Gastrocnemius medialis (tissue), 4 donors: Measurements from ENCODE around the gene KAZN.

Experiments
- POLR2A ChIP-seq, 2 donors: fragments of 450-650 bp; IDR thresholded peaks; one replicate each; pipeline ENCODE4 v1.6.1; 2017; ENCODE audit warnings: antibody characterized with exemption in 2 of 2, mild to moderate bottlenecking in 2 of 2, moderate library complexity in 2 of 2
- TF ChIP-seq, protein P1 (sequence below), 5 experiments: fragments of 450-650 bp in 3 of 5; fragments of 200-600 bp in 2 of 5; sonication (generic) in 2 of 5; IDR thresholded peaks in 4 of 5; conservative IDR thresholded peaks in 1 of 5; 1 replicate in 4 of 5; 2 replicates in 1 of 5; pipeline ENCODE4 v1.5.1; 2016 to 2019; ENCODE audit warnings: antibody characterized with exemption in 5 of 5, mild to moderate bottlenecking in 3 of 5, moderate library complexity in 3 of 5

- no peak for TF ChIP-seq POLR2A (IDR thresholded peaks at IDR 0.05)
- TF ChIP-seq, protein P1, sequence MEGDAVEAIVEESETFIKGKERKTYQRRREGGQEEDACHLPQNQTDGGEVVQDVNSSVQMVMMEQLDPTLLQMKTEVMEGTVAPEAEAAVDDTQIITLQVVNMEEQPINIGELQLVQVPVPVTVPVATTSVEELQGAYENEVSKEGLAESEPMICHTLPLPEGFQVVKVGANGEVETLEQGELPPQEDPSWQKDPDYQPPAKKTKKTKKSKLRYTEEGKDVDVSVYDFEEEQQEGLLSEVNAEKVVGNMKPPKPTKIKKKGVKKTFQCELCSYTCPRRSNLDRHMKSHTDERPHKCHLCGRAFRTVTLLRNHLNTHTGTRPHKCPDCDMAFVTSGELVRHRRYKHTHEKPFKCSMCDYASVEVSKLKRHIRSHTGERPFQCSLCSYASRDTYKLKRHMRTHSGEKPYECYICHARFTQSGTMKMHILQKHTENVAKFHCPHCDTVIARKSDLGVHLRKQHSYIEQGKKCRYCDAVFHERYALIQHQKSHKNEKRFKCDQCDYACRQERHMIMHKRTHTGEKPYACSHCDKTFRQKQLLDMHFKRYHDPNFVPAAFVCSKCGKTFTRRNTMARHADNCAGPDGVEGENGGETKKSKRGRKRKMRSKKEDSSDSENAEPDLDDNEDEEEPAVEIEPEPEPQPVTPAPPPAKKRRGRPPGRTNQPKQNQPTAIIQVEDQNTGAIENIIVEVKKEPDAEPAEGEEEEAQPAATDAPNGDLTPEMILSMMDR (IDR thresholded peaks at IDR 0.05 in 4 of 5, conservative IDR thresholded peaks at IDR 0.05 in 1 of 5): no peak
Measured at GRCh38 chr1:14843525-14843924, 245.0 kb downstream of the KAZN start.
